Heart left ventricle (tissue), 13 donors: ENCODE measurements around the gene JPH2.

ENCODE experiments used
- CTCF ChIP-seq, 12 donors: fragments of 200-600 bp; sonication (generic) in 4 of 12; IDR thresholded peaks; one replicate each; pipeline versions ENCODE4 v1.5.0 to v1.8.0; 2018 to 2022; ENCODE audit warnings: antibody characterized with exemption in 12 of 12, mild to moderate bottlenecking in 5 of 12
- POLR2A ChIP-seq, 2 donors: fragments of 450-650 bp; IDR thresholded peaks; one replicate each; pipeline ENCODE4 v1.6.1; 2017; ENCODE audit warnings: antibody characterized with exemption in 2 of 2, mild to moderate bottlenecking in 2 of 2, moderate library complexity in 2 of 2
- donor health status: ischemic (EF 13 %, LVEDD 7.1; RV severe dilation, severe dysfunction).
- donor health status: DM: no; HTN: yes; CAD: no.
- donor health status: DM: no; HTN: no; CAD: no.
- donor health status: ischemic (EF 25% LVEDD 6.9; RV normal size, moderate dysfunction).
- donor health status: ischemic (EF 25% LVEDD 5.7; RV mildly dilated, moderate dysfunction).
- donor health status: ischemic (EF 35%, LVEDD 5.7; RV mildly dilated, moderate dysfunction).
- donor health status: nonischemic (EF 11% LVEDD 7.7; RV severe dilation, severe dysfunction).
- donor health status: DM: yes; HTN: yes; CAD: no.
- donor health status: PGD.
- donor health status: ischemic (EF 29% LVEDD 5.4; RV normal size, mild dysfunction).
- donor health status: nonischemic (EF 23%, LVEDD 6.1; RV moderate dilation, normal function).

DNA sequence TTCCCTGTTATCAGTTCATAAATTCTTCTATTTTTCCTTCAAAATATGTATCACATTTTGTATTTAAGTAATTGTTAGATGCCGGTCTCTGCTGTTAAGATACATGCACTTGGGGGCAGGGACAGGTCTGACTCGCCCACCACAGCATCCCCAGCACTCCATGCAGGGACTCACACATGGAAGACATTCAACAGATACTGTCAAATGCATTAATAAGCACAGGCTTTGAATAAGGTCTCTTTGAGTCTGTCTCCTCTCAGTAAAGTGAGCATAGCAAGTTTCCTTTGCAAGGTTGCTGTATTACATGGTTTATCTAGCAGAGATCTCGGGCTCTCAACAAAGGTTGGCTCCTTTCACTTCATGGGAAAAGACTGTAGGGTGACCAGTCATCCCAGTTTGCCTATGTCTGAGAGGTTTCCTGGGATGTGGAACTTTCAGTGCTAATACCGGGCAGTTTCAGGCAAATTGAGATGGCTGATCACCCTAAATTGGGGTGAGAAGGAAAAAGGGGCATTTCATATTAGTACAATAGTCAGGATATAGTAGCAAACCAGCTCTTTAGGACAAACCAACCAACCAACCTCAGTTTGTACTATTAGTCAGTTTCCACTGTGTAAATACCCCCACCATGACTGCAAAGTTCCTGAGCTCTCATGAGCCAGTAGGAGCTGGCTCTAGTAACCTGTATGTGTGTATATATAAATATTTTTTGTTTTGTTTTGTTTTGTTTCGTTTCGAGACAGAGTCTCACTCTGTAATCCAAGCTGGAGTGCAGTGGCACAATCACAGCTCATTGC, 15.0 kb downstream of the JPH2 start:
- TF ChIP-seq POLR2A (IDR thresholded peaks at IDR 0.05) (no peak), CTCF (IDR thresholded peaks at IDR 0.05) (no peak)
